Skeletal muscle satellite cell (primary cell): ENCODE data around the gene CYTH3.
"Not testable (repeated sequence)": the region's sequence is repeated elsewhere in the genome, so short reads cannot be mapped to it uniquely, and the experiment has no call there.

Experiments
- H3K27me3 ChIP-seq: 2 replicates; pipeline ENCODE4 v1.7.0; 2013; ENCODE audit warnings: low read length; ENCODE audit not compliant: control insufficient read depth, insufficient read depth
- H3K36me3 ChIP-seq: 2 replicates; pipeline ENCODE4 v1.7.0; 2013; ENCODE audit warnings: mild to moderate bottlenecking, control low read depth, low read length; ENCODE audit not compliant: insufficient read depth
- H3K4me1 ChIP-seq: 2 replicates; pipeline ENCODE4 v1.7.0; 2013; ENCODE audit warnings: low read length; ENCODE audit not compliant: control insufficient read depth, insufficient read depth
- H3K4me2 ChIP-seq: 2 replicates; pipeline ENCODE4 v1.7.0; 2013; ENCODE audit warnings: mild to moderate bottlenecking, low read length
- H3K4me3 ChIP-seq: 2 replicates; pipeline ENCODE4 v1.7.0; 2013; ENCODE audit warnings: low read length
- H3K9ac ChIP-seq: 2 replicates; pipeline ENCODE4 v1.7.0; 2013; ENCODE audit warnings: mild to moderate bottlenecking, low read depth, low read length, moderate library complexity
- H3K9me3 ChIP-seq: replicated peaks from 2 replicates; pipeline ENCODE4 v1.7.0; 2013; ENCODE audit warnings: mild to moderate bottlenecking, control low read depth, low read length

Gene CYTH3

DNA sequence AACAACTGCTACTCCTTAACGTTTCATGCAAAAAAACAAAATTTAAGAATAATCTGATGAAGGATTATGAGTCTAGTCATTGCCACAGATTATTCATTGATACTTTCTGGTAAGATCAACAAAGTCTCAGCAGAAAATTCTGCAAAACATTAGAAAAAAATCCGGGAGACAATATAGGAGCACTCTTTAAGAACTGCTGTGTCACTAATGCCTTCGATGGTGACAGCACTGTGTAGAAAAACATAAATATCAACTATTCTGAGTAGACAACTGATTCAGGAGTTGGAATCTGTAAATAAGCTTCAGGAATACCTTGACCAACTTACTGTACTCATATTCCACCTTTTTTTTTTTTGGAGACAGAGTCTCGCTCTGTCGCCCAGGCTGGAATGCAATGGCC is 69.0 kb downstream of the CYTH3 start:
- no peak overlapping the region for H3K4me2 ChIP-seq
- peaks cover 21% of the 10 kb centered on the region for H3K4me1 ChIP-seq
- H3K4me3 ChIP-seq, result no peak overlapping the region
- no peak overlapping the region for H3K9ac ChIP-seq
- H3K9me3 ChIP-seq, result no peaks in the 10 kb centered on the region
- H3K27me3 ChIP-seq, result no peaks in the 10 kb centered on the region
- H3K36me3 ChIP-seq, result no peaks in the 10 kb centered on the region

DNA sequence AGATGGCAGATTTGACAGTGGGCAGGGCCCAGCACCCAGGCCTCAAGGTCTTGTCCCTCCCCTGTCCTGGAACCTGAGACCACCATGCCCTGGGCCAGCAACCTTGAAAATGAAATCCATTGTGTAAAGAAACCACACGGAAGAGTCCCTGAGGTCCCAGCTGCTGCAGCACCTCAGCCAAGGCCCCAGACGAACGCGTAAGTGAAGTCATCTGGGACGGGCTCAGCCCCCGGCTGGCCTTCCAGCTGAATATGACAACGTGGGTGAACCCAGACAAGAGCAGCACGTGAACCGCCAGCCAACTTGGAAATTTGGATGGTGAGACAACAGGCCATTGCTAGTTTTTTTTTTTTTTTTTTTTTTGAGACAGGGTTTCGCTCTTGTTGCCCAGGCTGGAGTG is 70.3 kb downstream of the CYTH3 start:
- Histone ChIP-seq H3K9me3 (no peaks in the 10 kb centered on the region), H3K4me2 (no peak overlapping the region), H3K9ac (no peak overlapping the region), H3K4me3 (no peak overlapping the region), H3K27me3 (no peaks in the 10 kb centered on the region), H3K36me3 (no peaks in the 10 kb centered on the region), H3K4me1 (peaks cover 21% of the 10 kb centered on the region)

DNA sequence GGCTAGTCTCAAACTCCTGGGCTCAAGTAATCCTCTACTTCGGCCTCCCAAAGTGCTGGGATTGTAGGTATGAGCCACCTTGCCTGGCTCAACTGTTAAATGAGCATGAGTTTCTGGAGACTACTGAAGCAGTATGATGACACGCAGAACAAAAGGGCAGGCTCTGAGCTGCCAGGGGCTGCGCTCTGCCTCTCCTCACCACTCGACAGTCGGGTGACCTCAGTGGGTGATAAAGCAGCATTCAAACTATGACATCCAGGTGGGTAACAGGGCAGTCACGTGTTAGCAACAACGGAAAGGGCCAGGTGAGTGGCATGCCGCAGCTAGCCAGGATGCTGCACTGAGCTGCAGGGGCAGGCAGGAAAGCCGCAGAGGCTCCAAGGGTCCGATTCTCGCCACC is 71.5 kb downstream of the CYTH3 start:
- no peak overlapping the region for H3K9ac ChIP-seq
- H3K9me3 ChIP-seq, result no peaks in the 10 kb centered on the region
- peaks cover 15% of the 10 kb centered on the region for H3K4me1 ChIP-seq
- no peaks in the 10 kb centered on the region for H3K27me3 ChIP-seq
- no peak overlapping the region for H3K4me2 ChIP-seq
- no peaks in the 10 kb centered on the region for H3K36me3 ChIP-seq
- H3K4me3 ChIP-seq, result no peak overlapping the region

DNA sequence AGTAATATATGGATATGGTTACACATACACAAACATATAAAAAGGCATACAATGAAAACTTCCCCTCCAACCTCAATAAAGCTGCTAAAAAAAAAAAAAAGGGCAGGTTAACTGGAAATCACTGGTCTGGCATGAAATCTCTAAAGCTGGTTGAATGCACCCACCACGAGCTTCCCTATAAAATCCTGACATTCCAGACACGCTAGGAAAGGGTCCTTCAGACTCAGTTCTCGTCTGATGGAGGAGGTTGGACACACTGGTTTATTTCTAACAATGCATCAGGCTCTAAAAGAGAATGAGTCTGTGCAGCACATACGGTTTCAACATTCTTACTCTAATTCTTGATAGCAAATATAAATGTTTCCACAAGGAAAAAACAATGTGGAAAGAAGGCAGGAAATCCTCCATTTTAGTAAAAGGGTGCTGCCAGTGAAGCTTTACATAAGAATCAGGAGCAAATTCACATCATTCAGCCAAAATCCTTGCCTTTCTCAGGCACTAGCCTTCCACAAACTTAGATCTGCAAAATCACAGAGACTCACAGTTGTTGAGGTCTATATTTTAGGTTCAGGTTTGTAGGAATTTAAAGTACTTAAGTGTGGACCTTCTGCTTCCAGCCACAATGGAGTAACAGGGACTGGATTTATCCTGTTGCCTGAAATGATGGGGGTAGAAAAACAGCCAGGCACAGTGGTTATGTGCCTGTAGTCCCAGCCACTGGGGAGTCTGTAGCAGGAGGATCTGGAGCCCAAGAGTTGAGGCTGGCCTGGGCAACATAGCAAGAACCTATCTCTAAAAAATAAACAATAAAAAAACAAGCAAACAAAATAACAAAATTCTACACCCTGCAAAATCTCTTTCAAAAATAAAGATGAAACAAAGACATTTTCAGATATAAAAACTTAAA is 73.5 kb downstream of the CYTH3 start:
- Histone ChIP-seq H3K4me3 (no peak overlapping the region), H3K9ac (no peak overlapping the region), H3K9me3 (no peaks in the 10 kb centered on the region), H3K36me3 (no peaks in the 10 kb centered on the region), H3K4me2 (no peak overlapping the region), H3K4me1 (peaks cover 13% of the 10 kb centered on the region), H3K27me3 (no peaks in the 10 kb centered on the region)

DNA sequence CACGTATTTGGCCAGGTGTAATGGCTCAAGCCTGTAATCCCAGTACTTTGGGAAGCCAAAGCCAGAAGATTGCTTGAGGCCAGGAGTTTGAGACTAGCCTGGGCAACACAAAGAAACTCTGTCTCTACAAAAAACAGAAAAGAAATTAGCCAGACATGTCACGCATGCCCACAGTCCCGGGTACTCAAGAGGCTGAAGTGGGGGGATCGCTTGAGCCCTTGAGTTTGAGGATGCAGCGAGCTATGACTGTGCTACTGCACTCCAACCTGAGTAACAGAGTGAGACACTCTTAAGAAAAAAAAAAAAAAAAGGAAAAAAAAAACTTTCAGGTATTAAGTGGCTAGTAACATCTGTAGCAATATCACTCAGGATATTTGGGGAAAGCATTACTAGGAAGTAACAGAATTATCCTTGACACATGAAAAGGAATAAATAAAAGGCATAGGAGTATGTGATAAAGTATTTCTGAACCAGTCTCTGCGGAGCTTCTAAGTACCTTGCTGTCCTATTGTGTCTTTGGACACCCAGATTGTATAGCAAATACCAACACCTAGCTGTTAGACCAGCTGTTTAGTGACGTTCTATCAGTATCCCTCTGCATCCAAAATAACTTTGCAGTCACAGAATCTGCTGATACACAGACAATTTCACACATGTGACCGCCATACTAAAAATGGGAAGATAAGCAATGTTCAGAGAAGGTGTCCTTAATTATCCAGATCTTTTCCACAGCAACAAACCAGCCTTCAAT is 74.4 kb downstream of the CYTH3 start:
- H3K4me1 ChIP-seq, result peaks cover 9% of the 10 kb centered on the region
- H3K27me3 ChIP-seq, result no peaks in the 10 kb centered on the region
- H3K9me3 ChIP-seq, result no peaks in the 10 kb centered on the region
- no peak overlapping the region for H3K9ac ChIP-seq
- no peak overlapping the region for H3K4me2 ChIP-seq
- H3K36me3 ChIP-seq, result no peaks in the 10 kb centered on the region
- no peak overlapping the region for H3K4me3 ChIP-seq

DNA sequence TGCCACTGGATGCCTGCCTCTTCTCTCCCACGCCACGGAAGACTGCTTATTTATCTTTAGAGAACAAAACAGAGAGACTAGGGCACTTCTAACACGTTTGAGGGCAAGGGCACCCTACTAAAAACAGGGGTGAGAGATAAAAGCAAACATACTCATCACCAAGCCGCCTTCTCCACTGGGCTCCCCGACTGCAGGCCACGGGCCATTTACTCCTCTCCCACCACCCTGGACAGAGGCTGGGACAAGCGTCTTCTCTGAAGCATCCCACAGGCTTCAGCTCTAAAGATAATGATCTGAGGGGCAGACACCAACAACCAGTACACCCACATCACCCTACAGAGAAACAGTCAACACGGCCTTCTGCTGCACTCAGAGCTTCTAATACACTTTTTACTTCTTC is 78.7 kb downstream of the CYTH3 start:
- Histone ChIP-seq H3K27me3 (no peaks in the 10 kb centered on the region), H3K36me3 (peaks cover 9% of the 10 kb centered on the region), H3K4me3 (no peak overlapping the region), H3K9me3 (no peaks in the 10 kb centered on the region), H3K4me1 (peaks cover 5% of the 10 kb centered on the region), H3K4me2 (no peak overlapping the region), H3K9ac (no peak overlapping the region)

DNA sequence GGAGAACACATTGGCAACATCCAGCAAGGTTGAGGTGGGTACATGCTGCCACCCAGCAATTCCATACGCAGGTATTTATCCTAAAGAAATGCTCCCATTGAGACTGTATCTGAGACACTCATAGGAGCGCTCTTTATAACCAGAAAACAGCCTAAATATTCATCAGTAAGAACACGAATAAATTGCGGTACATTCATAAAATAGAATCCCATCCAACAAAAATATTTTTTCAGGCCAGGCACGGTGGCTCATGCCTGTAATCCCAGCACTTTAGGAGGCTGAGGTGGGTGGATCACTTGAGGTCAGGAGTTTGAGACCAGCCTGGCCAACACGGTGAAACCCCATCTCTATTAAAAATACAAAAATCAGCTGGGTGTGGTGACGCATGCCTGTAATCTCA is 81.9 kb downstream of the CYTH3 start:
- H3K9me3 ChIP-seq, H3K9ac ChIP-seq, H3K4me2 ChIP-seq, H3K4me1 ChIP-seq, H3K27me3 ChIP-seq, H3K4me3 ChIP-seq: not testable (repeated sequence)
- H3K36me3 ChIP-seq, result peaks cover 33% of the 10 kb centered on the region

DNA sequence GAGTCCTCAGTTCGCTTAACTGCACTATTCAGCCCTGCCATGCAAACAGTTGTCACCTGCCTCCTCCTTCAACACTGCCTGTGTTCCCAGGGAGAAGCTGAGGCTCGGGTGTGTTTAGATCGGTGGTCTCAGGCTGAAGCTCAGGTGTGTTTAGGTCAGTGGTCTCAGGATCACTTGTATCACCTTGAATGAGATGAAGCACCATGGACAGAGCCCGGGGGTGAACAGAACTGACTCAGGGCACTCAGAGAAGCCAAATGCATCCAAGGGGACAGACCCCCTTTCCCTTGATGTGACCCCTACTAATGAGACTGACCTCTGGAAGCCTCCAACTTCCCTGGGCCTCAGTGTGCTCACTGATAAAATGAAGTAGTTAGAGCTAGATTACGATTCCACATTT is 84.0 kb downstream of the CYTH3 start:
- Histone ChIP-seq H3K4me2 (no peak overlapping the region), H3K9me3 (no peaks in the 10 kb centered on the region), H3K9ac (no peak overlapping the region), H3K36me3 (peaks cover 33% of the 10 kb centered on the region), H3K4me3 (no peak overlapping the region), H3K27me3 (no peaks in the 10 kb centered on the region), H3K4me1 (peaks cover 5% of the 10 kb centered on the region)

DNA sequence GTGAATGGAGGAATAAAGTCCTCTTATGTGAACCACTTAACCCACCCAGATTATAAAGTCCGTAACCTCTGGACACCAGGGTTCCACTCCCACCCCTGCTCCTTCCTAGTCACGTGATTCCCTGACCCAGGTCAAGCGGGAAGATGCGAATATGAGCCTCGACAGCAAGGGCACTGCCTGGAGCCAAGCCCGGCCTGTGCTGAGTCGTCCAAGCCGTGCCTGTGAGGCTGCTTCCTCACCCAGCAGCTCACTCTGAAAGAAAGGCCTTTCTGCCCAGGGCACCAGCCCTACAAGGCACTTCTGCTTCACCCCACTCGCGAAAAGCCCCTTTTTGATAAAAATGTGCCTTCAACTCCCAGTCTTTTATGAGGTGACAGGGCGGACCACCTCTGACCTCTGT is 85.8 kb downstream of the CYTH3 start:
- H3K36me3 ChIP-seq, result peaks cover 40% of the 10 kb centered on the region
- H3K9me3 ChIP-seq, result no peaks in the 10 kb centered on the region
- H3K4me2 ChIP-seq, result no peak overlapping the region

DNA sequence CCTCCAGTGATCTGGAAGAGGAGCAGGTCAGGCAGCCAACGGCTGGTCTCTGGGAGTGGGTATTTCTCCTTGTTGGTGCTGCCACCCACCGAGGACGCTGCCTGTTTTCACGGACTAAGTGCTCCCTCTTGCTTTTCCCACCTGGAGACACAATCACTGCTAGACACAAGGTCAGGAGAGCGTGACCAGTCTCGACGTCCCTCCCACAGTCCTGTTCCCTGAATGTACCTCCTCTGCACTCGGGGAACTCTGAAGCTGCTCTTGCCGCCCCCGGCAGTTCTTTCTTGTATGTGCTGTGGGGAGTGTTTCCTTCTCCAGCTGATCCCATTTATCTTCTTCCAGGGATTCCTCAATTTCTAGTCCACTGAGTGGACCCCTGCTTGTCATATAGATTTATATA is 89.4 kb downstream of the CYTH3 start:
- Histone ChIP-seq H3K27me3 (no peaks in the 10 kb centered on the region), H3K4me3 (no peak overlapping the region), H3K9me3 (no peaks in the 10 kb centered on the region), H3K36me3 (peaks cover 39% of the 10 kb centered on the region), H3K4me1 (peaks cover 6% of the 10 kb centered on the region), H3K4me2 (no peak overlapping the region), H3K9ac (no peak overlapping the region)

More for the DNA sequence above, 85.8 kb downstream of the CYTH3 start:
- no peak overlapping the region for H3K9ac ChIP-seq
- no peaks in the 10 kb centered on the region for H3K27me3 ChIP-seq
- H3K4me1 ChIP-seq, result peaks cover 5% of the 10 kb centered on the region
- H3K4me3 ChIP-seq, result no peak overlapping the region

DNA sequence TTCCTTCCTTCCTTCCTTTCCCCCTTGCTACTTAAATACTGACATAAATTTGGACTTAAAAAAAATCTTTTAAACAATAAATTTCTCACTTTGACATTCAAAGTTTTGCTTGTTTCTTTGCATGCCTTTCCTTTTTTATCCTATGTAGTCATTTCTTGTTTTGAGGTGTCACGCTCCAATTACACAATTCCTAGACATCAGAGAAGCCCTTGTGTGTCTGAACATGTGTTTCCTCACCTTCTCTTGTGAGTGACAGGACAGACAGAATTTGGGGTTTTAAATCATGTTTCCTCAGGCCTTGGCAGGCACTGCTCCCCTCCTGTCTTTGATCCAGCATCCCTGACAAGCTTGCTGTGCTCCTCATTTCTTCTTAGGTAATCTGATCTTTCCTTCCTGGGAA is 91.3 kb downstream of the CYTH3 start:
- Histone ChIP-seq H3K9ac (no peak overlapping the region), H3K36me3 (peaks cover 40% of the 10 kb centered on the region), H3K9me3 (no peaks in the 10 kb centered on the region), H3K4me2 (no peak overlapping the region), H3K27me3 (no peaks in the 10 kb centered on the region), H3K4me3 (no peak overlapping the region), H3K4me1 (peaks cover 14% of the 10 kb centered on the region)
